ENCODE results near the gene TMEM52B. TPM values are rescaled to one million over a fixed set of nuclear protein-coding genes. Genes with fewer than 3 reads are reported as not detected.
A peak's percentile ranks its signal among the peaks of the same experiment; 100 is the strongest.
"Not testable (repeated sequence)": the region's sequence is repeated elsewhere in the genome, so short reads cannot be mapped to it uniquely, and the experiment has no call there.

TMEM52B gene
- total RNA-seq, 4 donors from 2014 or later: 0.09 to 0.84 TPM; not detected in 2

DNA sequence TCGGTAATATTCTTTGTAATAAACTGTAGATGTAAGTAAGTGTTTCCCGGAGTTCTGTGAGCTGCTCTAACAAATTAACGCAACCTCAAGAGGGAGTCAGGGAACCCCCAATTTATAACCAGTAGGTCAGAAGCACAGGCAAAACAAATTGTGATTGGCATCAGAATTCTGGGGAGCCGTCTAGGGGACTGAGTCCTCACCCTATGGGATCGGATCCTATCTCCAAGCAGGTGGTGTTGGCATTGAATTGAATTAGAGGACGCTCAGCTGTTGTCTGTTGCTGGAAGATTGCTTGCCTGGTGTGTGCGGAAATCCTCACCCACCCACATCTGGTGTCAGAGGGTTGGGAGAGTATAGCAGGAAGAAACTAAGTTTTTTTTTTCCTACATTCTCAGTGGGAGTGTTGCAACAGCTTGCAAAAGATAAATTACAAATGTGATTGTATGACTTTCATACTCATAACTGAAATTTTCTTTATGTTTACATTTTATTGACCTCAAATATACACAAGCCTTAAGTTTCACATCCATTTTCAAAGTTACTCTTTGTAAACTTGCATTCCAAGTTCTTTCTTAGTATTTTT, 5.5 kb downstream of the TMEM52B start:
- ATAC-seq (ENCODE audit: low FRiP score) (peak; percentile 83), DNase-seq (ENCODE audit: low spot score) (no peak)

DNA sequence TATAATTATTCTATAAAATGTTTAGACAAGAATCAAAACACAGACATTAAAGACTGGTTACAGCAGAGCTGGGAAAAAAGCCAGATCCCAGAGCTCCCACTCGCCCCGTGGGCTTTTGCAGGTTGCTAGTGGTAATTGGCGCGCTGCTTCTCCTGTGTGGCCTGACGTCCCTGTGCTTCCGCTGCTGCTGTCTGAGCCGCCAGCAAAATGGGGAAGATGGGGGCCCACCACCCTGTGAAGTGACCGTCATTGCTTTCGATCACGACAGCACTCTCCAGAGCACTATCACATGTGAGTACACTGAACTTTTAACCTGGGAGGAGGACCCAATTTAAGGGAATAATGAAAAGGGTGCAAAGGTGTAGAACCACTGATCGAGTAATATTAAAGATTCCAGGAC, 7.5 kb downstream of the TMEM52B start:
- DNase-seq (ENCODE audit: low spot score) (no peak), ATAC-seq (ENCODE audit: low FRiP score) (no peak)
- TF ChIP-seq, protein P1, sequence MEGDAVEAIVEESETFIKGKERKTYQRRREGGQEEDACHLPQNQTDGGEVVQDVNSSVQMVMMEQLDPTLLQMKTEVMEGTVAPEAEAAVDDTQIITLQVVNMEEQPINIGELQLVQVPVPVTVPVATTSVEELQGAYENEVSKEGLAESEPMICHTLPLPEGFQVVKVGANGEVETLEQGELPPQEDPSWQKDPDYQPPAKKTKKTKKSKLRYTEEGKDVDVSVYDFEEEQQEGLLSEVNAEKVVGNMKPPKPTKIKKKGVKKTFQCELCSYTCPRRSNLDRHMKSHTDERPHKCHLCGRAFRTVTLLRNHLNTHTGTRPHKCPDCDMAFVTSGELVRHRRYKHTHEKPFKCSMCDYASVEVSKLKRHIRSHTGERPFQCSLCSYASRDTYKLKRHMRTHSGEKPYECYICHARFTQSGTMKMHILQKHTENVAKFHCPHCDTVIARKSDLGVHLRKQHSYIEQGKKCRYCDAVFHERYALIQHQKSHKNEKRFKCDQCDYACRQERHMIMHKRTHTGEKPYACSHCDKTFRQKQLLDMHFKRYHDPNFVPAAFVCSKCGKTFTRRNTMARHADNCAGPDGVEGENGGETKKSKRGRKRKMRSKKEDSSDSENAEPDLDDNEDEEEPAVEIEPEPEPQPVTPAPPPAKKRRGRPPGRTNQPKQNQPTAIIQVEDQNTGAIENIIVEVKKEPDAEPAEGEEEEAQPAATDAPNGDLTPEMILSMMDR (IDR thresholded peaks at IDR 0.05): no peak

More for the DNA sequence above, 5.5 kb downstream of the TMEM52B start:
- TF ChIP-seq, protein P1 (IDR thresholded peaks at IDR 0.05): no peak

DNA sequence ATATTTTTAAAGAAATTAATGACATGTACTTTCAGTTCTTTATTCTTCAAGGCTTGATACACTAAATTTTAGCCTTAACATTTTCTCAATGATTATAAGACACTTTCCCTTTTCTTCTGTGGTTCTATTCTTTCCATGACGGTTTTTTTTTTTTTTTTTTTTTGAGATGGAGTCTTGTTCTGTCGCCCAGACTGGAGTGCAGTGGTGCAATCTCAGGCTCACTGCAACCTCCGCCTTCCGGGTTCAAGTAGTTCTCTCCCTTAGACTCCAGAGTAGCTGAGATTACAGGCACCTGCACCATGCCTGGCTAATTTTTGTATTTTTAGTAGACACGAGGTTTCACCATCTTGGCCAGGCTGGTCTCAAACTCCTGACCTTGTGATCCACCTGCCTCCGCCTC, 8.1 kb downstream of the TMEM52B start:
- not testable (repeated sequence) for ATAC-seq (ENCODE audit: low FRiP score); DNase-seq (ENCODE audit: low spot score)

DNA sequence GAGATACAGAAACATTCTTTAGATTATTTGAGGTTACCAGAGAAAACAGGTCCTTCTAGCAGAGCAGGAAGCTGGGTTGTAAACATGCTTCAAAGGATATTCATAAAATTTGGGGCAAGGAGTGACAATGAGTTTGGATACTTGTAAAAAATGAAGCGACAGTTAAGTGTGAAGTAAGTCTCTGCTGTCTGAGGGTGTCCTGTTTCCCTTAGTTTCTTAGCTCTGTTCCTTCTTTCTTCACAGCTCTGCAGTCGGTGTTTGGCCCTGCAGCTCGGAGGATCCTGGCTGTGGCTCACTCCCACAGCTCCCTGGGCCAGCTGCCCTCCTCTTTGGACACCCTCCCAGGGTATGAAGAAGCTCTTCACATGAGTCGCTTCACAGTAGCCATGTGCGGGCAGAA, 10.8 kb downstream of the TMEM52B start:
- peak; percentile 27 for ATAC-seq (ENCODE audit: low FRiP score)
- TF ChIP-seq, protein P1 (IDR thresholded peaks at IDR 0.05): no peak
- DNase-seq (ENCODE audit: low spot score): no peak

DNA sequence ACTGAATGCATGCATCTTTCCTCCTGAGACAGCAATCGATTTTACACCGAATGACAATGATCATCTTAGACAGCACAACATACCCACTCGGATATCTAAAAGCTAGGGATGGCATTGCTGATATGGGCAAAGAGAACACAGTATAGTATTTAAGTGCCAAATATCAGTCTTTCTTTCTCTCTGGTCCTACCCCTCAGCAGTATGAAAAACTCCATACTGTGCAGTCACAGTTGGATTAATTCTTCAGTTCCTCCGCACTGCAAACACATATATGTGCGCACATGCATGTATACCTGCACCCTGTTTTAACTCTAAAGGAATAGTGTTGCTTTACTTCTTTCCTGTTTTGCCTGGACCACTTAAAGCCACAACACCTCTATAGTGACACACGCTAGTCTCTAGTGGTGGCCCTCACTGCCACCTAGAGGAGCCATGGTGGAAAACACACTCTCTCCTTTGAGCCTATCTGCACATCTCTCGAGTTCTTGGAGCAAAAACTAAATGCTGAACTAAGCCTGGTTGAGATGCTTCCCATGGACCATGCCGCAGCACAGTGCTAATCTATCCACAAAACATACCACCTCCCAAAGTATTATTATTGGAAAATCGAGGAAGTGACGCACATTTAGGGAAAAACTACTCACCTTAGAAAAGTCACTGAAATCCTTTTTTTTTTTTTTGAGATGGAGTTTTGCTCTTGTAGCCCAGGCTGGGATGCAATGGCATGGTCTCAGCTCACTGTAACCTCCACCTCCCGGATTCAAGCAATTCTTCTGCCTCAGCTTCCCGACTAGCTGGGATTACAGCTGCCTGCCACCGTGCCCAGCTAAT, 11.9 kb downstream of the TMEM52B start:
- DNase-seq (ENCODE audit: low spot score) (no peak), ATAC-seq (ENCODE audit: low FRiP score) (peak; percentile 73)
- TF ChIP-seq, protein P1 (IDR thresholded peaks at IDR 0.05): no peak

DNA sequence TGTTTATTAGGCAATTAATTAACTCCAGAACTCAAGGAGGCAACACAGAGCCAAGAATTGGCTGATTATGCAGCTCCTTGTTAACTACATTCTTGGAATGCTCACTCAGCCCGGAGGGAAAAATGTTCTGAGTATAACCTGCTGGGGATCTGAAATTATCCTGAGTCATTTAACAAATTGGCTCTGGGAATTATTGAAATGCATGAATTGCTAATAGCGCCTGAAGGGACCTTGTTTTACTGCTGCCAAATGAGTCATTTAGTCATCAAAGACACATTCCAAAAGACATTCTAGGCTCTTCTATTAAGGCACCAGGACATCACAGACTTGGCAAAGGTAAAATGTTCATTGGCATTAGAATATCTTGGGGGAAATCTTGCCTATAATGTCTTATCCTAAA, 13.0 kb downstream of the TMEM52B start:
- TF ChIP-seq, protein P1 (IDR thresholded peaks at IDR 0.05): no peak
- DNase-seq (ENCODE audit: low spot score) (no peak), ATAC-seq (ENCODE audit: low FRiP score) (peak; percentile 87)

DNA sequence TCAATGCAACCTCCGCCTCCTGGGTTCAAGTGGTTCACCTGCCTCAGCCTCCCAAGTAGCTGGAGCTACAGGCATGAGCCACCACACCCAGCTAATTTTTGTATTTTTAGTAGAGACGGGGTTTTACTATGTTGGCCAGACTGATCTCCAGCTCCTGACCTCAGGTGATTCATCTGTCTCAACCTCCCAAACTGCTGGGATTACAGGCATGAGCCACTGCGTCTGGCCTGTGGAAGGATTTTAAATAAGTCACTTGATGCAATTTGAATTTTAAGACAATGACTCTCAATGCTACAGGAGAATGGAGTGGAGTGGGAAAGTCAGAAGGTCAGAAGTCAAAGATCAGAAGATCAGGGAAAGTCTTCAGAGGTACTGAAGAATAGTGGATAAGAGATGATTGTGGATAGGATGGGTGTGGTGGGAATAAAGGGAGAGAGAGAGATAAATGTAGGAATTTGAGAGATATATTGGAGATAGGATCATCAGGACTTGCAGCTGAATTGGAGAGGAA, 15.4 kb downstream of the TMEM52B start:
- TF ChIP-seq, protein P1 (IDR thresholded peaks at IDR 0.05): no peak
- ATAC-seq (ENCODE audit: low FRiP score) (no peak), DNase-seq (ENCODE audit: low spot score) (no peak)

Measured in omental fat pad (tissue), 4 donors.